ENCODE measurements around the gene CLECL1.
"Not testable (repeated sequence)": the region's sequence is repeated elsewhere in the genome, so short reads cannot be mapped to it uniquely, and the experiment has no call there.

Gene CLECL1

DNA sequence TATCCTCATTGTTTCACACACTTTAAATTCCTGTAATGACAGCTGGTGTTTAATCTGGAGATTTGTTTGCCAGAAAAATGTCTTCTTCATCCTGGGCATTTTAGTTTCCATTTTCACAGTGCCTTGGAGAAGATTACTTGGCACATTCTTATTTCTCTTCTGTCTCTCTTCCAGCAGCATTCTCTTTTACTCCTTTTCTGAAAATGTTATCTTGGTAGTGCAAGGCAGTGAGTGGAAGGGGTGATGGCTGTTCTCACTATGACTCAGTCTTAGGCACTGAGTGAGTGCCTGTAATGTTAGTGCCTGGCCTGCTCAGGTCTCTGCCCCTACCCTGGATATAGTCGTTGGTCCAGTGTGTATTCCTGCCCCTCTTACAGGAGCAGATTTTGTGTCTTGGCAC, 13.1 kb downstream of the CLECL1 start:
- no peak for DNase-seq (ENCODE audit: low read depth)

DNA sequence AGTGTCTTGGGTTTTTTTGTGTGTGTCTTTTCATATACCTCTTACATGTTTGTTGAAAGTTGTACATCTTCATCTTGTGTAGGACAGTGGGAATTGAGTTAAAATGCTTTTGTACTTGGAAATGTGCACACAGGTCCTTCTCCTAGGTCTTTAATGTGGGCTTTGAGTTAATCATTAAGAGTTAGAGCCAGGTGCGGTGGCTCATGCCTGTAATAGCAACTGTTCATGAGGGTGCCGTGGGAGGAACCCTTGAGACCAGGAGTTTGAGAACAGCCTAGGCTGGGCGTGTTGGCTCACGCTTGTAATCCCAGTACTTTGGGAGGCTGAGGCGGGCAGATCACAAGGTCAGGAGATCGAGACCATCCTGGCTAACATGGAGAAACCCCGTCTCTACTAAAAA, 13.9 kb downstream of the CLECL1 start:
- no peak for DNase-seq (ENCODE audit: low read depth)

DNA sequence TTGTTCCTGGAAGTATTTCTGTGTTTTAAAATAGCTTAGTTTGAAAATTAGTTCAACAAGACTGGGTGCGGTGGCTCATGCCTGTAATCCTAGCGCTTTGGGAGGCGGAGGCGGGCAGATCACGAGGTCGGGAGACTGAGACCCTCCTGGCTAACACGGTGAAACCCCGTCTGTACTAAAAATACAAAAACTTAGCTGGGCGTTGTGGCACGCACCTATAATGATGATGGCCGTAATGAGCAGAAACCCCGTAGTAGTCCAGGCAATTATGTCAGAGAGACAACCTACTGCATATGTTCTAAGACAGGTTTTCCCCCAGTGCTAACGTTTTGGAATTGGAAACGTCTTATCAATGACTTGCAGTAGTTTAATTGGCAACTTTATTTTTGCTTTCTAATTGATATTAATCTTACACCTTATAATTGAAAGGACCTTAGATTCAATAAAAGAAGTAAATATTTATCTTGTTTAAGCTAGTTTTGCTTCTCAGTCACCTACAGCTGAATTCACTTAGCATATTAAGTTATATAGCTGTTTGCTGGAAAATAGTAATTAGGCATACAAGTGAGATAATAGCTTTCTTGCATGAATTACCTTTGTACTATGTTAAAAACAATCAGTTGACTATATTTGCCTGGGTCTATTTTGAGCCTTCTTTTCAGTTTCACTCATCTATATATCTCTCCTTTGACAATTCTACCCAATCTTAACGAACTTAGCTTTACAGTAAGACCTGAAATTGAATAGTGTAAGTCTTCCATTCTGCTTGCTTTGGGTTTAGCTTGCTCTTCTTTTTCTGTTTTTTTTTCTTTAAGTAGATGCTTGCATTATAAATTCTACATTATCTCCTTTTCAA, 15.6 kb downstream of the CLECL1 start:
- no peak for DNase-seq (ENCODE audit: low read depth)

DNA sequence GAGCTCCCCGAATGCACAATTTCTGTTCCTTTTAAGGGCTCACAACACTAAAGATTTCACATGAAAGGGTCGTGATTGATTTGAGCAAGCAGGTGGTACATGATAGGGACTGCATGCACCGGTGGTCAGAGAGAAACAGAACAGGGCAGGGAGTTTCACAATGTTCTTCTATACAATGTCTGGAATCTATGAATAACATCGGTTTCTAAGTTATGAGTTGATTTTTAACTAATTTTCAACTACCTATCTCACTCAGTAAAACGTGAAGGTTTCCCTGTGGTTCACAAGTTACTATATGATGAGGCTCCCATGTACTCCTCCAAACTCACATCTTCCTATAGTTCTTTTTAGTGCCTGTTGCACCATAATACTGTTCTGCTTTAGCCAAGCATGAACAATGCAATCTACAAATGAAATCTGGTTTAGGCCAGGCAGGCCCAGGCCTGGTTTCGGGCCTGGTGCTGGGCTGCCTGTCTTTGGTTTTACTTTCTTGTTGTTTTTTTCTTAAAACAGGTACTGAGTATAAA, 19.8 kb downstream of the CLECL1 start:
- not testable (repeated sequence) for DNase-seq (ENCODE audit: low read depth)

DNA sequence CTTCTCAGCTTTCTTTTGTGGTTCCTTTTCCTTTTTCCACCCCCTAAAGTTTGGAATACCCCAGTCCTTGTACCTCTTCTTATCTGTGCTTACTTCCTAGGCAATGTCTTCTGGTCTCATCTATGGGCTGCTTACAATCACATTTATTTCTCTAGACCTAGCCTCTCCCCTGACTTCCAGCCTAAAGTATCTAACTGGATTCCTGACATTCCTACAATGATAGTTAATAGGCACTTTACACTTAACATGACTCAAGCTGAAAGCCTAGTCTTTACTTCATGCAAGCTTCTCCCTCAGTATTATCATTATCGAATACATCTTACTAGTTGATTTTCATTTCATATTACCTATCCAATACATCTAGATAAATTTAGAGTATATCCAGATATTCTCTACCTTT, 21.2 kb downstream of the CLECL1 start:
- no peak for DNase-seq (ENCODE audit: low read depth)

DNA sequence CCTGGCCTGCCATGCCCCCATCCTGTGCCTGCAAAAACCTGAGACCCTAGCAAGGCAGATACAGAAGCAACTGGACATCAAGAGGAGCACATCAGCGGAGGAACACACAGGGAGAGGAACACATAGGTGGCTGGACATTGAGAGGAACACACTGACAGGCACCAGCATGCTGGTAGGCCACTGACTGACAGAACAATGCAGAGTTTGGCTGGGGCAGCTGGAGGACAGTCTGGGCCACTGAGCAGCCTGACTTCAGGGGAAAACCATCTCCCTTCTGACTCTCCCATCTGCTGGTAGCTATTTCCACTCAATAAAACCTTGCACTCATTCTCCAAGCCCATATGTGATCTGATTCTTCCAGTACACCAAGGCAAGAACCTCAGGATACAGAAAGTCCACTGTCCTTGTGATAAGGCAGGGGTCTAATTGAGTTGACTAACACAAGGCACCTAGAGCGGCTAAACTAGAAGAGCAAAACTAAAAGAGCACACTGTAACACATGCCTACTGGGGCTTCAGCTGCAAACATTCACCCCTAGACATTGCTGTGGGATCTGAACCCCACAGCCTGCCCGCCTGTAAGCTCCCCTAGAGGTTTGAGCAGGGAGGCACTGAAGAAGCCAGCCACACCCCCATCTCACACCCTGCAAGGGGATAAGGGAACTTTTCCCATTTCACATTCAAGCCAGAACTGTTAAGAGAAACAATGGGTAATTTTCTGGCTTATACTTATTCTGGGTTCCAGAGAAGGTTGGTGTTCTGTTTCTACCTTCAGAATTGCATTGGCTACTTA, 22.1 kb downstream of the CLECL1 start:
- no peak for DNase-seq (ENCODE audit: low read depth)

DNA sequence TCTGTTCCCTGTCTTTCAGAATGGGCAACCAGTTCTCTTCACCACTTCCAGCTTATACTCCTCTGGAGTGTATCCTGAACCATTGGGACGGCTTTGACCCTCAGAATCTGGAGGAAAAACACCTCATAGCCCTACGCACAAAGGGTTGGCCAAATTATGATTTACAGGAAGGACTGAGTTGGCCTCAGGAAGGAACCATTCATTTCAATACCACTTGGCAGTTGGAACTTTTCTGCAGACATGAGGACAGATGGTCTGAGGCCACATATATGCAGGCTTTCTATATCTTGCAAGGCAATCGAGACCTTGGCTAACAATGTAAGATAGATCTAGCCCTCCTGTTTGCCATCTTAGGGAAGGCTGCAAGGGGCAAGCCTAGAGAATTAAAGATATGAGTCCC, 24.0 kb downstream of the CLECL1 start:
- DNase-seq (ENCODE audit: low read depth) = no peak

DNA sequence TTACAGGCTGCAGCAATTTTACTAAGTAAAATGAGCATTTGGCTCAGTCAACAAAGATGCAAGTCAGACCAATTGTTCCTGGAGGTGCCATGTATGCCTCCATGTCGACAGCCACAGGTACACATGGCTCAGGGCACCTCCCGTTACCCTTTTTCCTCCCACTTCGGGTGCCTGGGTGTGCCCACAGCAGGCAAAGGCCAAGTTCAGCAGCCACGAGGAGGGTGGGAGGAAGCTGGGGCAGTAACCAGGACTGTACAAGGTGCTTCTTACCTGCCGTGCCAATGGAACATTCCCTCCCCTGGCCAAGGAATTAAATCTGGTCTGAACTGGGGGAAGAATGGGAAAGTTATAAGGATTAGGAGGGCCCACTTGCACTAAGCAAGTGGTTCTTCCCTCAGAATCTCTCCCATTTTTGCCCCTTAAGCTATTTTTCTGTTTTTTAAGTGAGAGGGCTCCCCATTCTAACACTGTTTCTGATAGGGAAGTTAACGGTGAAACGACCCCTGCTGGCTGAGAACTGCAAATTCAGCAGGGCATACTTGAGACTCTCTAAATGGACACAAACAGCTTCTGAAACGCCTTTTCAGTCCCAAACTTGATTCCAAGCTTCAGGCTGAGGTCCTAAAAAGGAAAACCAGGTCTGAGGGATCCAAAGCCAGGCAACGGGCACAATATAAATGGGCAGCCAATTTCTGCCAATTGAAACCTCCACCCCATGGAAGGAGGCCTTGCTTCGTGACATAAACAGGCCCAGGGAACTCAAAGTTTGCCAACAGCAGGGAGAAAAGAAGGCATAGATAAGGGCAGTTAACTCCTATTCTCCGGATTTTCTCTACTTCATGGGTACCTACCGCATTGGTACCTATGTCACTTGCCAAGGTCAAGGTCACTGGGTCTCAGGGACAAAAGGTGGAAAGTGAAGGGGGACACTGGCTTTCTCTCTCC, 24.8 kb downstream of the CLECL1 start:
- DNase-seq (ENCODE audit: low read depth) = peak; percentile 50

DNA sequence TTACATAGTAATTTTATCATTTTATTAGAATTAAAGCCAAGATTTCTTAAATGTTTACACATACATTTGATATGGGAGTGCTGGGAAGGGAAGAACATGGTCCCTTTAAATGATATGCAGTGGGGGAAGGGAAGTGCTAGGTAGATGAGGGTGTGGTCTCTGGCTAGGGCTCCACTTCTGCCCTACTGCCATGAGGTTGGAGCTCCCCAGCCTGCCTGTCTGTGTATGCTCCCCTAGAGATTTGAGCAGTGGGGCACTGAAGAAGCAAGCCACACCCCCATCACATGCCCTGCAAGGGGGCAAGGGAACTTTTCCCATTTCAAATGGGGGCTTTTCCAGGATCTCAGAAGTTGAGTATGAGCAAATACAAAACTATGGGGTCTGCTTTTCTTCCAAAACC, 25.5 kb downstream of the CLECL1 start:
- no peak for DNase-seq (ENCODE audit: low read depth)

DNA sequence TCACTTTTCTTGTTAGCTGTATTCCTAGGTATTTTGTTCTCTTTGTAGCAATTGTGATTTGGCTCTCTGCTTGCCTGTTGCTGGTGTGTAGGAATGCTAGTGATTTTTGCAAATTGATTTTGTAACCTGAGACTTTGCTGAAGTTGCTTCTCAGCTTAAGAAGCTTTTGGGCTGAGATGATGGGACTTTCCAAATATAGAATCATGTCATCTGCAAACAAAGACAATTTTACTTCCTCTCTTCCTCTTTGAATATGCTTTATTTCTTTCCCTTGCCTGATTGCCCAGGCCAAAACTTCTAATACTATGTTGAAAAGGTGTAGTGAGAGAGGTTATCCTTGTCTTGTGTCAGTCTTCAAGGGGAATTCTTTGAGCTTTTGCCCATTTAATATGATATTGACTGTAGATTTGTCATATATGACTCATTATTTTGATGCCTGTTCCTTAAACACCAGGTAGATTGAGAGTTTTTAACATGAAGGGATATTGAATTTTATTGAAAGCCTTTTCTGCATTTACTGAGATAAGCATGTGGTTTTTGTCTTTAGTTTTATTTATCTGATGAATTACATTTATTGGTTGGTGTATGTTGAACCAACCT, 26.7 kb downstream of the CLECL1 start:
- DNase-seq (ENCODE audit: low read depth) = no peak

DNA sequence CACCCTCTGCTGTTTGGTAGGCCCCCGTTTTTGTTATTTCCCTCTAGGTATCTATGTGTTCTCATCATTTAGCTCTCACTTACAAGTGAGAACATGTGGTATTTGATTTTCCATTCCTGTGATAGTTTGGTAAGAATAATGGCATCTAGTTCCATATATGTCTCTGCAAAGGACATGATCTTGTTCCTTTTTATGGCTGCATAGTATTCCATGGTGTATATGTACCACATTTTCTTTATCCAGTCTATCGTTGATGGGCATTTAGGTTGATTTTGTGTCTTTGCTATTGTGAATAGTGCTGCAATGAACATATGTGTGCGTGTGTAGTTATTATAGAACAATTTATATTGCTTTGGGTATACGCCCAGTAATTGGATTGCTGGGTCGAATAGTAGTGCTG, 28.3 kb downstream of the CLECL1 start:
- not testable (repeated sequence) for DNase-seq (ENCODE audit: low read depth)

DNA sequence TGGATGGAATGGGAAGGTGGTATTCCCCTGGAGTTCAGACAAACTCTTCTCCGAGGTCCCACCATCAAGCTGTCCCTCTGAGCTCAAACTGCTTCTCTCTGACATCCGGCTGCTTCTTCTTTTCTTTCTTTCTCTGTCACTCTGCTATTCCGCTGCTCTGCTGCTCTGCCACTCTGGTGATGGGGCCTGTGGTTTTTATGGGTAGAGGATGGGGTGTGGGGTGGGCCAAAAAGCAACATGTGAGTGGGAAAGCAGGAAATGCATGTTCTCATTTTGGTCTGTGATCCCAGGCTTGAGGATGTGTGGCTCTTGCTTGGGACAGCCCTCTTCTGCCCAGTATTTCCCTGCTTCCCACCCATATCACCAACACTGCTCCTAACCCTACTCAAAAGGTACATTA, 30.6 kb downstream of the CLECL1 start:
- DNase-seq (ENCODE audit: low read depth) = no peak

DNA sequence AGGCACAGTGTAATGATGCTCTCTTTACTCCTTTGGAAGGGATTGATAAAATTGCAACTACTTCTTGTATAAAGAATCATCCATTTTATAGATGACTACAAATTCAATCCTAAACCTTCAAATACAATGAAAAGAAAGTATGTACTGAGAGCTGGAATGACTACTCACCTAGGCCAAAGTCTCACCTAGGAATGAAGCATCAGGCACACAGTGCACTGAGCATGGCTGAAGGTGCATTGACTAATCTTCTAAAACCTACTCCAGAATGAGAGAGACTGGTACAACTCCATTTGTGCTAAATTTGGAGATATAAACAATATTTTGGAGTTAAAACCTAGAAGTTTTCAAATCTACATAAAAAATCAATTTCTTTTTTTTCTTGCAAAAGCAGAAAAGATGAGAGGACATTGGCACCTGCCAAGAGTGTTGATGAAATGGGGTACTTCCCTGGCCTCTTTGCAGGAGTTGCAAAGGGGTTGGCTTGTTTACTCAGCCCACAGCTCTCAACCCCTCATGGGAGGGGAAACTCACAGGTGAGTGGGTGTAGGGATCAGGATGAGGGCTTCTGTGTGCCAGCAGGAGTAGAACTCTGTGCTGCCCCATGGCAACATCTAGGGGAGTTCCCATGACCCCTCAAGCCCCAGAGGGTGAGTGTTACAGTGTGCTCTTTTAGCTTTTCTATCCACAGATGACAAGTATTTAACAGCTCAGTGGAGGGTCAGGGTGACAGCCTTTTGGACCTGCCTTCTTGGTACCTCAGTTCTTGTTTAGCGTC, 31.3 kb downstream of the CLECL1 start:
- no peak for DNase-seq (ENCODE audit: low read depth)

DNA sequence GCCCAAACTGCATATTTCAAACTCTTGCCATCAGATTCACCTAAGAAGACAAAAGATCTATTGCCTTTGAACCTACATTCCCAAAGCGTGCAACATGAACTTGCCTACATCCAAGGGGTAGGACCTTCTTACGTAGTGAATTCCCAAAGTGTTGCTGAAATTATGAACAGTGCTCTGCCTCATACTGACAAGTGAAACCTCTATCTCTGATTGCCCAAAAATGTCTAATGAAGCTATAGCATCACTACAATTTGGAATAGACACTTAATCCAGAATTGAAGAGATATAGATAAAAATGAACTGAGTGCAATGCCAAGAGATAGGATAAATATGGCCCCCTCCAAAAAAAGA, 32.3 kb downstream of the CLECL1 start:
- DNase-seq (ENCODE audit: low read depth) = no peak

DNA sequence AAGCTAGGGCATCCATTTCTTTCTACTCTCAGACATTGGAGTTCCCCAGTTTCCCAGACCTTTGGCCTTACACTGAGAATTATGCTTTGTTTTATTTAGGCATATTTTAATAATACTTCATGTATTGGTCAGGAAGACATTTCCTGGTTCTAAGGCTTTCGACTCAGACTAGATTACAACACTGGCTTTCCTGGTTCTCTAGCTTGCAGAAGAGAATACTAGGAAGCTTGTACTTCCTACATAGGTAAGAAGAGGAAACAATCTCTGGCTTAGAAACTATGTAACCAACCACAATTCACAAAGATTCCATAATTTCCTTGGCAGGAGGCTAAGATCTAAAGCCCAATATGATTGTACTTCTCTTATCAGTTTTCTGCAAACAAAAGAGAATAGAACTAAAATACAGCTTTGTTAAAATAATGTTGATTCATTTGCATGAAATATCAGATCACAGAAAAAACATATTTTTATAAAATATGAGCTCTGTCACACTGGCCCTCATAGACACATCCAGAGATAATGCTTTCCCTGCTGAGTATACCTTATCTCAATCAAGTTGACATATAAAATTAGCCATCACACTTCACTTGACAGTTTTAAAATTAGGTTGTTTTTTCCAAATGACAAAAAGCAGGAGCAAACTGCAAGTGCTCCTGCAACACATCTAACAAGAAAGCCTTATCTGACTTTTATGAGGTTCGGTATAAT, 32.8 kb downstream of the CLECL1 start:
- no peak for DNase-seq (ENCODE audit: low read depth)

DNA sequence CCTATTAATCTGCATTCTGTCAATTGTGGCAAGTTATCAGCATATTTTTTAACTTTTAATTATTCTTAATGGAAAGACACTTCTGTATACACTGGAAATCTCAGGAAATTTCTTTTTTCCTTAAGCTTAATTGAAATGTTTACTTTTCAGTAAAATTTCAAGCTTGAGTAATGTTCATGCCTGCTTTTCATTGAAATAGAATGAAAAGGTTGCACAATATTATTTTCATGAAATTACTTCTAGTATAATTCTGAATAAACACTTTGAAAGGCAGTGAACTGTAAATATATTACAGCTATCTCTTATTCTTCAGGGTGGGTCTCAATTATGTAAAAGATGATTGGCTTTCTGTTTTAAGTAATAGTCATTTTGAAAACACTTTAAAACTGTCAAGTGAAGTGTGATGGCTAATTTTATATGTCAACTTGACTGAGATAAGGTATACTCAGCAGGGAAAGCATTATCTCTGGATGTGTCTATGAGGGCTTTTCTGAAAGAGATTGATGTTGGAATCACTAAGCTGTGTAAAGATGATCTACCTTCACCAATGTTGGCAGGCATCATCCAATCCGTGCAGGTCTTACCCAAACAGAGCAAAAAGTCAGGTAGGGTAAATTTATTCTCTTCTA, 33.5 kb downstream of the CLECL1 start:
- no peak for DNase-seq (ENCODE audit: low read depth)

DNA sequence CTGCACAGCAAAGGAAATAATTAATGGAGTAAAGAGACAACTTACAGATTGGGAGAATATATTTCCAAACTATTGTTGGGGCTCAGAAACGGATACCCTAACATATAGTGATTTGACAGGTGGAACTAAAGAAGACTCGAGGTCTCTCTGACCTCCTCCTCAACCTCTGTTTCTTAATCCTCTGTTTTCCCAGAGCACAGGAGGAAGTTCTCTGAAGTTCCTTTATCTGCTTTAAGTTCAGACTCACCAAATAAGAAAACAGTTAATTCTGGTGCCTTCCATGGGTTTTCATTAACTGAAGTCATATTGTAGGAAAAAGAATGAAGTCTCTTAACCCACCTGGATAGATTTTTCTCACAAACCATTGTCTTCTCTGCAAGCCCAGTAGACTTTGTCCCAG, 34.2 kb downstream of the CLECL1 start:
- no peak for DNase-seq (ENCODE audit: low read depth)

DNA sequence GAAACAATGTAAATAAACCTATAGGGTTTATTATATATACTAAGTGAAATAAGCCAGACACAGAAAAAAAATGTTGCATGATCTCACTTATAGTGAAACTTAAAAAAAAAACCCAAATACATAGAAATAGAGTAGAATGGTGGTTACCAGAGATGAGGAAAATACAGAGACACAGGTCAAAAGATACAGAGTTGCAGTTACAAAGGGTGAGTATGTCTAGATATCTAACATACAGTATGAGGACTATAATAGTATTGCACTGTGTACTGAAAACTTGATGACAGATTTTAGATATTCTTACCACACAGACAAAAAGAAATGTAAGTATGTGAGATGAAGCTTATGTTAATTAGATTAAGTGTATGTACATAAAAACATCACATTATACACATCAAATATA, 35.3 kb downstream of the CLECL1 start:
- DNase-seq (ENCODE audit: low read depth) = no peak

DNA sequence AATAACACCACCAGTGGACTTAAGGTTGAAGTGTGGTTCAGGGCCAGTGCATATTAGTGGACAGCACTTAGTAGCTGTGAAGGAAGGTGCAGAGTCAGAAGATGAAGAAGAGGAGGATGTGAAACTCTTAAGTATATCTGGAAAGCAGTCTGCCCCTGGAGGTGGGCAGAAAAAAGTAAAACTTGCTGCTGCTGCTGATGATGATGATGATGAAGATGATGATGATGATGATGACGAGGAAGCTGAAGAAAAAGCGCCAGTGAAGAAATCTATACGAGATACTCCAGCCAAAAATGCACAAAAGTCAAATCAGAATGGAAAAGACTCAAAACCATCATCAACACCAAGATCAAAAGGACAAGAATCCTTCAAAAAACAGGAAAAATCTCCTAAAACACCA, 37.2 kb downstream of the CLECL1 start:
- not testable (repeated sequence) for DNase-seq (ENCODE audit: low read depth)

DNA sequence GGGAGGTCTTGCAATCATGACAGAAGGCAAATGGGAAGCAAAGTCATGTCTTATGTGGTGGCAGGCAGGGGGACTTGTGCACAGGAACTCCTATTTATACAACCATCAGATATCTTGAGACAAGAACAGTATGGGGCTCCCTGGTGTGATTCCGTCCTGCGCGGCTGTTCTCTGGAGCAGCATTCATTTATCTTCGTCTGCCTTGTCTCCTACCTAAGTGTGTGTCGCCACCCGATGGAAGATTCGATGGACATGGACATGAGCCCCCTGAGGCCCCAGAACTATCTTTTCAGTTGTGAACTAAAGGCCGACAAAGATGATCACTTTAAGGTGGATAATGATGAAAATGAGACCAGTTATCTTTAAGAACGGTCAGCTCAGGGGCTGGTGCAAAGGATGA, 37.7 kb downstream of the CLECL1 start:
- DNase-seq (ENCODE audit: low read depth) = not testable (repeated sequence)

Measured in stimulated activated CD8-positive, alpha-beta memory T cell treated with anti-CD3 and anti-CD28 coated beads, Interleukin-12 subunit alpha, Interleukin-12 subunit beta, amount 100 ng/mL, for 1 hour (primary cell).